ENCODE data around the gene CLIP2. TPM values are rescaled to one million over a fixed set of nuclear protein-coding genes. Genes with fewer than 3 reads are reported as not detected.
"Not testable (repeated sequence)": the region's sequence is repeated elsewhere in the genome, so short reads cannot be mapped to it uniquely, and the experiment has no call there.

Gene CLIP2
- total RNA-seq, 1 experiment from 2014 or later = 39.9 TPM

DNA sequence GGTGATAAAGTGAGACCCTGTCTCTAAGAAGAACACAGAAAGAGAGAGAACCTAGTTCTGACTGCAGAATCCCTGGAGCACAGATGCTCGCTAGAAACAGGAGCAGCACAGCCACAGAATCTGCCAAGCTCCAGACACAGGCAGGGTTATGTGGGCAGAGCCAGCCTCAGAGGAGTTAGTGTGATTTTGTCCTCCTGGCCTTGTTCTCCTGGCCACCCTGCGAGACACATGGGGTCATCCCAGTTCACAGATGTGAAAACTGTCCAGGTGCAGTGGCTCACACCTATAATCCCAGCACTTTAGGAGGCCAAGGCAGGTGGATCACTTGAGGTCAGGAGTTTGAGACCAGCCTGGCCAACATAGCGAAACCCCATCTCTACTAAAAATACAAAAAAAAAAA lies 113.5 kb downstream of the CLIP2 start:
- H3K4me1 ChIP-seq (ENCODE audit: control insufficient read depth, insufficient read depth, low read length); in situ Hi-C loops (cut with HindIII; ENCODE audit: low pct_unique_long_range_greater_than_20kb, low sequenced_read_pairs); ATAC-seq; H3K36me3 ChIP-seq (ENCODE audit: control insufficient read depth, insufficient read depth, low read length); BruUV-seq (replicated peaks); H3K4me3 ChIP-seq (ENCODE audit: low read depth in 2 of 2, low read length in 2 of 2); H3K27ac ChIP-seq (ENCODE audit: low read length); POLR2A ChIA-PET; H3K9me3 ChIP-seq (ENCODE audit: control insufficient read depth, insufficient read depth, low read depth, low read length); H3K27me3 ChIP-seq (ENCODE audit: control insufficient read depth, insufficient read depth, low read length); DNase-seq (ENCODE audit: low read depth, low spot score): not testable (repeated sequence)
- intact Hi-C loops (cut with micrococcal nuclease; ENCODE audit: unreplicated experiment) = loop anchor here (5.0 kb wide), 1 partner anchor 125 kb away; no protein-coding TSS in a partner anchor
- CTCF ChIA-PET = interaction anchor here (0.7 to 3.6 kb wide), 2 partner anchors 196 to 342 kb away, joined by 4 to 52 read pairs; no protein-coding TSS in a partner anchor

DNA sequence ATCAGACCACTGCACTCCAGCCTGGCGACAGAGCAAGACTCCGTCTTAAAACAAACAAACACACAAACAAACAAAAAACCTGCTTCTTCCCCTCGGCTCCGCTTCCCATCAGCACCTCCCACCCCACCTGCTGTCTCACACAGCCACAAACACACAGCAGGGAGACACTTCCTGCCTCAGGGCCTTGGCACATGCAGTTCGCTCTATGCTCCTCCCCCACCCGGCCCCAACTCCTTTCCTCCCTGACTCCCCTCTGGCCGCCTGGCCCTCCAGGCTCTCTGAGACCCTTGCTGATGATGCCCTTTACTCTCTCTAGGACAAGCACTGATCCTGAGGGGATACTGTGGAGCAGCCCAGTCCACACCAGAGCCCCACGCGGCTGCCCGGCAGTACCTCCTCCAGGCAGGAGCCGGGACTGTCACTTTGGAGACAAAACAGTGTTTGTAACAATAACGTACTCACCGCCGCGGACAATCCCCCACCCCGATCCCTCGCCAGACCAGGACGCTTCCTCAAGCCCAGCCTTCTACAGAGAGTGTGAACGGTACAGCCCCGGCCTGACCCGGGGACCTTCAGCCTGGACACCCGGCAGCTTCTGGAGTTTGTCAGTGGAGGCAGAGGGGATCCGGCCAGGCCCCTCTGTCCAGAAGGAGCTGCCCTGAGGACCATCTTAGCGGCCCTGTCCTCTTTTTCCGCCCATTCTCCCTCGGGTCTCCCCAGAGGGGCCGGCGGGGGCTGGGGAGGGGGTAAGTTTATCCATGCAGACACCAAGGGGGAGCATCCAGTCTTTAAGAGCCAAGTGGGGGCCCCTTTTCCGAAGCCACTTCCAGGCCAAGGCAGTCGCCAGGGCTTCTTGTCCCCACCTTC lies 114.5 kb downstream of the CLIP2 start:
- ATAC-seq = no peak
- Histone ChIP-seq H3K27ac (ENCODE audit: low read length) (no peak overlapping the region), H3K4me1 (ENCODE audit: control insufficient read depth, insufficient read depth, low read length) (no peaks in the 10 kb centered on the region), H3K27me3 (ENCODE audit: control insufficient read depth, insufficient read depth, low read length) (no peaks in the 10 kb centered on the region), H3K9me3 (ENCODE audit: control insufficient read depth, insufficient read depth, low read depth, low read length) (no peaks in the 10 kb centered on the region), H3K36me3 (ENCODE audit: control insufficient read depth, insufficient read depth, low read length) (no peaks in the 10 kb centered on the region; the same call in 1 of the 2 replicates), H3K4me3 (ENCODE audit: low read depth in 2 of 2, low read length in 2 of 2) (no peak overlapping the region)
- intact Hi-C loops (cut with micrococcal nuclease; ENCODE audit: unreplicated experiment) (loop anchor here (5.0 kb wide), 1 partner anchor 126 kb away; no protein-coding TSS in a partner anchor), in situ Hi-C loops (cut with HindIII; ENCODE audit: low pct_unique_long_range_greater_than_20kb, low sequenced_read_pairs) (no loop called here)
- BruUV-seq (replicated peaks) = no TSS peak
- TF ChIP-seq, protein P1, sequence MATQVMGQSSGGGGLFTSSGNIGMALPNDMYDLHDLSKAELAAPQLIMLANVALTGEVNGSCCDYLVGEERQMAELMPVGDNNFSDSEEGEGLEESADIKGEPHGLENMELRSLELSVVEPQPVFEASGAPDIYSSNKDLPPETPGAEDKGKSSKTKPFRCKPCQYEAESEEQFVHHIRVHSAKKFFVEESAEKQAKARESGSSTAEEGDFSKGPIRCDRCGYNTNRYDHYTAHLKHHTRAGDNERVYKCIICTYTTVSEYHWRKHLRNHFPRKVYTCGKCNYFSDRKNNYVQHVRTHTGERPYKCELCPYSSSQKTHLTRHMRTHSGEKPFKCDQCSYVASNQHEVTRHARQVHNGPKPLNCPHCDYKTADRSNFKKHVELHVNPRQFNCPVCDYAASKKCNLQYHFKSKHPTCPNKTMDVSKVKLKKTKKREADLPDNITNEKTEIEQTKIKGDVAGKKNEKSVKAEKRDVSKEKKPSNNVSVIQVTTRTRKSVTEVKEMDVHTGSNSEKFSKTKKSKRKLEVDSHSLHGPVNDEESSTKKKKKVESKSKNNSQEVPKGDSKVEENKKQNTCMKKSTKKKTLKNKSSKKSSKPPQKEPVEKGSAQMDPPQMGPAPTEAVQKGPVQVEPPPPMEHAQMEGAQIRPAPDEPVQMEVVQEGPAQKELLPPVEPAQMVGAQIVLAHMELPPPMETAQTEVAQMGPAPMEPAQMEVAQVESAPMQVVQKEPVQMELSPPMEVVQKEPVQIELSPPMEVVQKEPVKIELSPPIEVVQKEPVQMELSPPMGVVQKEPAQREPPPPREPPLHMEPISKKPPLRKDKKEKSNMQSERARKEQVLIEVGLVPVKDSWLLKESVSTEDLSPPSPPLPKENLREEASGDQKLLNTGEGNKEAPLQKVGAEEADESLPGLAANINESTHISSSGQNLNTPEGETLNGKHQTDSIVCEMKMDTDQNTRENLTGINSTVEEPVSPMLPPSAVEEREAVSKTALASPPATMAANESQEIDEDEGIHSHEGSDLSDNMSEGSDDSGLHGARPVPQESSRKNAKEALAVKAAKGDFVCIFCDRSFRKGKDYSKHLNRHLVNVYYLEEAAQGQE (IDR thresholded peaks at IDR 0.05; ENCODE audit: insufficient read depth in 1 of 2, low read depth in 2 of 2, low read length in 1 of 2) = no peak
- TF ChIP-seq TCF7L2 (IDR thresholded peaks at IDR 0.05; ENCODE audit: low read depth, low read length) (no peak), SIN3A (IDR thresholded peaks at IDR 0.05; ENCODE audit: borderline replicate concordance, insufficient read depth, low read depth, low read length) (no peak), POLR2AphosphoS5 (IDR thresholded peaks at IDR 0.05; ENCODE audit: low read depth, low read length) (no peak)
- TF ChIP-seq, protein P2, sequence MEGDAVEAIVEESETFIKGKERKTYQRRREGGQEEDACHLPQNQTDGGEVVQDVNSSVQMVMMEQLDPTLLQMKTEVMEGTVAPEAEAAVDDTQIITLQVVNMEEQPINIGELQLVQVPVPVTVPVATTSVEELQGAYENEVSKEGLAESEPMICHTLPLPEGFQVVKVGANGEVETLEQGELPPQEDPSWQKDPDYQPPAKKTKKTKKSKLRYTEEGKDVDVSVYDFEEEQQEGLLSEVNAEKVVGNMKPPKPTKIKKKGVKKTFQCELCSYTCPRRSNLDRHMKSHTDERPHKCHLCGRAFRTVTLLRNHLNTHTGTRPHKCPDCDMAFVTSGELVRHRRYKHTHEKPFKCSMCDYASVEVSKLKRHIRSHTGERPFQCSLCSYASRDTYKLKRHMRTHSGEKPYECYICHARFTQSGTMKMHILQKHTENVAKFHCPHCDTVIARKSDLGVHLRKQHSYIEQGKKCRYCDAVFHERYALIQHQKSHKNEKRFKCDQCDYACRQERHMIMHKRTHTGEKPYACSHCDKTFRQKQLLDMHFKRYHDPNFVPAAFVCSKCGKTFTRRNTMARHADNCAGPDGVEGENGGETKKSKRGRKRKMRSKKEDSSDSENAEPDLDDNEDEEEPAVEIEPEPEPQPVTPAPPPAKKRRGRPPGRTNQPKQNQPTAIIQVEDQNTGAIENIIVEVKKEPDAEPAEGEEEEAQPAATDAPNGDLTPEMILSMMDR (IDR thresholded peaks at IDR 0.05) = no peak
- ChIA-PET CTCF (no interaction called here), POLR2A (no interaction called here)
- no peak for DNase-seq (ENCODE audit: low read depth, low spot score)

DNA sequence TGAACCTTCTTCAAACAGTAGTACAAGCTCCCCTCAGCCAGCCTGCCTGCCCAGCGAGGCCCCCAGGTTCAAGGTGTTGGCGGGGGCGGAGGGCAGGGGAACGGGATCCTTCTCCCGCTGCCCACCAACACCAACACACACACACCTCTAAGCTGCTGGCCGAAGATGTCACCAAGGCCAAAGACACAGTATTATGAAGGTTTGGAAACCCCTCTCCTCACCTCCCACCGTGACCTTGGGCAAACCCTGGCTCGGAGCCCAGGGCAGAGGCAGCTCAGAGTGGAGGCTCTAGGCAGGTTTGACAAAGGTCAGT lies 115.1 kb downstream of the CLIP2 start:
- POLR2A ChIA-PET = no interaction called here
- in situ Hi-C loops (cut with HindIII; ENCODE audit: low pct_unique_long_range_greater_than_20kb, low sequenced_read_pairs) = no loop called here

More for the DNA sequence above, 115.1 kb downstream of the CLIP2 start:
- DNase-seq (ENCODE audit: low read depth, low spot score) = no peak
- Histone ChIP-seq H3K4me3 (ENCODE audit: low read depth in 2 of 2, low read length in 2 of 2) (no peak overlapping the region), H3K27me3 (ENCODE audit: control insufficient read depth, insufficient read depth, low read length) (no peaks in the 10 kb centered on the region), H3K27ac (ENCODE audit: low read length) (no peak overlapping the region), H3K36me3 (ENCODE audit: control insufficient read depth, insufficient read depth, low read length) (no peaks in the 10 kb centered on the region; the same call in 1 of the 2 replicates), H3K4me1 (ENCODE audit: control insufficient read depth, insufficient read depth, low read length) (no peaks in the 10 kb centered on the region), H3K9me3 (ENCODE audit: control insufficient read depth, insufficient read depth, low read depth, low read length) (no peaks in the 10 kb centered on the region)
- ATAC-seq = no peak
- intact Hi-C loops (cut with micrococcal nuclease; ENCODE audit: unreplicated experiment) = loop anchor here (5.0 kb wide), 1 partner anchor 127 kb away; no protein-coding TSS in a partner anchor
- TF ChIP-seq SIN3A (IDR thresholded peaks at IDR 0.05; ENCODE audit: borderline replicate concordance, insufficient read depth, low read depth, low read length) (no peak), POLR2AphosphoS5 (IDR thresholded peaks at IDR 0.05; ENCODE audit: low read depth, low read length) (no peak), TCF7L2 (IDR thresholded peaks at IDR 0.05; ENCODE audit: low read depth, low read length) (no peak)
- TF ChIP-seq, protein P2 (IDR thresholded peaks at IDR 0.05) = no peak
- TF ChIP-seq, protein P1 (IDR thresholded peaks at IDR 0.05; ENCODE audit: insufficient read depth in 1 of 2, low read depth in 2 of 2, low read length in 1 of 2) = no peak
- CTCF ChIA-PET = no interaction called here
- BruUV-seq (replicated peaks) = no TSS peak

All from Panc1 (cell line).